H1 (cell line): Measurements from ENCODE around the gene IKZF3. TPM values are rescaled to one million over a fixed set of nuclear protein-coding genes. Genes with fewer than 3 reads are reported as not detected.

Source experiments
- CTCF ChIA-PET: fragments of 300-600 bp; sonication (Branson Sonifier 250); formaldehyde crosslinking; loops from one replicate; lab custom pipeline; 2021; ENCODE audit not compliant: partially characterized antibody; lab: Charles Lee
- POLR2A ChIA-PET: fragments of 300-600 bp; sonication (Branson Sonifier 250); formaldehyde crosslinking; loops from one replicate; lab custom pipeline; 2021; ENCODE audit warnings: inconsistent platforms; ENCODE audit not compliant: partially characterized antibody; lab: Charles Lee
- DNase-seq, 2 experiments: peaks; one replicate each; pipeline versions ENCODE4 v3.0.0 to v3.0.0-alpha.2; 2010 to 2022; ENCODE audit warnings: low spot score in 2 of 2, low read depth in 1 of 2, mixed read lengths in 1 of 2
- FAIRE-seq: peaks from 2 replicates; lab custom pipeline; 2011; peaks lifted over from hg19 to GRCh38; lab: Jason Lieb, UNC
- H2AFZ ChIP-seq: 2 replicates; pipeline ENCODE4 v1.8.1; 2012; ENCODE audit warnings: low read length, inconsistent platforms
- H2AK5ac ChIP-seq: 2 replicates; pipeline ENCODE4 v1.6.1; 2013; ENCODE audit warnings: low read depth, low read length
- H2BK120ac ChIP-seq: replicated peaks from 2 replicates; pipeline ENCODE3; 2013; ENCODE audit warnings: low read depth, low read length, inconsistent platforms
- H2BK12ac ChIP-seq: 2 replicates; pipeline ENCODE4 v1.6.1; 2013; ENCODE audit warnings: low read depth, low read length
- H2BK15ac ChIP-seq: 2 replicates; pipeline ENCODE4 v1.6.1; 2013; ENCODE audit warnings: low read length
- H2BK20ac ChIP-seq: 2 replicates; pipeline ENCODE4 v1.6.1; 2013; ENCODE audit warnings: low read length
- H2BK5ac ChIP-seq: 2 replicates; pipeline ENCODE4 v1.6.1; 2013; ENCODE audit warnings: low read depth, low read length
- H3K14ac ChIP-seq: 2 replicates; pipeline ENCODE4 v1.6.1; 2013; ENCODE audit warnings: inconsistent platforms; ENCODE audit not compliant: insufficient read length
- H3K18ac ChIP-seq: 2 replicates; pipeline ENCODE4 v1.6.1; 2013; ENCODE audit warnings: low read length; ENCODE audit errors: extremely low read depth
- H3K23ac ChIP-seq: 2 replicates; pipeline ENCODE4 v1.6.1; 2013; ENCODE audit warnings: inconsistent platforms; ENCODE audit not compliant: insufficient read length
- H3K23me2 ChIP-seq: 2 replicates; pipeline ENCODE4 v1.6.1; 2013; ENCODE audit warnings: low read depth, low read length
- H3K27ac ChIP-seq: 2 replicates; pipeline ENCODE4 v1.6.1; 2011; ENCODE audit warnings: low read depth, low read length, inconsistent platforms
- H3K27me3 ChIP-seq, 4 experiments: replicated peaks in 1 of 4; 1 replicate in 1 of 4; 2 replicates in 3 of 4; pipeline versions ENCODE4 v1.6.1 to v1.8.1; 2011 to 2013; ENCODE audit warnings: low read length in 3 of 4, mild to moderate bottlenecking in 3 of 4, inconsistent platforms in 2 of 4, mixed read lengths in 2 of 4, moderate library complexity in 1 of 4; ENCODE audit not compliant: control insufficient read depth in 3 of 4, insufficient read depth in 3 of 4; ENCODE audit errors: extremely low read depth in 1 of 4
- H3K36me3 ChIP-seq, 4 experiments: 2 replicates each; pipeline versions ENCODE4 v1.6.1 to v1.8.1; 2011 to 2013; ENCODE audit warnings: mild to moderate bottlenecking in 4 of 4, low read length in 3 of 4, moderate library complexity in 2 of 4, control low read depth in 1 of 4, inconsistent platforms in 1 of 4; ENCODE audit not compliant: insufficient read depth in 4 of 4, control insufficient read depth in 2 of 4
- H3K4ac ChIP-seq: replicated peaks from 2 replicates; pipeline ENCODE3; 2013; ENCODE audit warnings: low read length, low read depth, mixed read lengths, inconsistent platforms; ENCODE audit not compliant: insufficient read length
- H3K4me1 ChIP-seq, 4 experiments: replicated peaks in 1 of 4; 1 replicate in 1 of 4; 2 replicates in 3 of 4; pipeline versions ENCODE4 v1.6.1 to v1.8.1; 2011 to 2013; ENCODE audit warnings: low read length in 3 of 4, inconsistent platforms in 2 of 4, mixed read lengths in 1 of 4; ENCODE audit not compliant: insufficient read depth in 4 of 4, control insufficient read depth in 3 of 4
- H3K4me2 ChIP-seq, 2 experiments: 2 replicates each; pipeline versions ENCODE4 v1.6.1 to v1.8.1; 2011 to 2013; ENCODE audit warnings: low read depth in 2 of 2, low read length in 2 of 2, control low read depth in 1 of 2, inconsistent platforms in 1 of 2, mild to moderate bottlenecking in 1 of 2; ENCODE audit not compliant: insufficient read depth in 1 of 2
- H3K4me3 ChIP-seq, 4 experiments: fragments of 200-600, 300-600 bp in 1 of 4; sonication (generic), shearing (Covaris generic), sonication (Bioruptor Twin) in 1 of 4; 2 replicates each; pipeline versions ENCODE4 v1.5.1 to v1.8.1; 2011 to 2016; ENCODE audit warnings: low read length in 4 of 4, low read depth in 3 of 4, control low read depth in 2 of 4, inconsistent platforms in 2 of 4, mild to moderate bottlenecking in 2 of 4, mixed read lengths in 1 of 4, moderate library complexity in 1 of 4; ENCODE audit not compliant: insufficient read depth in 2 of 4; ENCODE audit errors: extremely low read depth in 1 of 4
- H3K56ac ChIP-seq: replicated peaks from 2 replicates; pipeline ENCODE3; 2013; ENCODE audit warnings: low read depth, mild to moderate bottlenecking, mixed read lengths, low read length, inconsistent platforms; ENCODE audit not compliant: insufficient read length
- H3K79me1 ChIP-seq: 2 replicates; pipeline ENCODE4 v1.6.1; 2013; ENCODE audit warnings: low read depth, low read length, control low read depth
- H3K79me2 ChIP-seq, 2 experiments: 2 replicates each; pipeline versions ENCODE4 v1.6.1 to v1.8.1; 2012 to 2013; ENCODE audit warnings: low read length in 2 of 2, mild to moderate bottlenecking in 2 of 2, inconsistent platforms in 1 of 2; ENCODE audit not compliant: insufficient read depth in 2 of 2, control insufficient read depth in 1 of 2
- H3K9ac ChIP-seq, 4 experiments: replicated peaks in 1 of 4; 1 replicate in 1 of 4; 2 replicates in 3 of 4; pipeline versions ENCODE4 v1.6.1 to v1.8.1; 2011 to 2013; ENCODE audit warnings: low read depth in 3 of 4, low read length in 3 of 4, control low read depth in 2 of 4, mild to moderate bottlenecking in 2 of 4, moderate library complexity in 2 of 4, inconsistent platforms in 1 of 4; ENCODE audit errors: extremely low read depth in 1 of 4
- H3K9me3 ChIP-seq, 2 experiments: 2 replicates each; pipeline versions ENCODE4 v1.6.1 to v1.8.1; 2012 to 2013; ENCODE audit warnings: mild to moderate bottlenecking in 2 of 2, moderate library complexity in 2 of 2, control low read depth in 1 of 2, inconsistent platforms in 1 of 2, low read depth in 1 of 2, low read length in 1 of 2, mixed read lengths in 1 of 2; ENCODE audit not compliant: insufficient read depth in 2 of 2
- H4K20me1 ChIP-seq, 2 experiments: replicated peaks in 1 of 2; 2 replicates each; pipeline versions ENCODE3 to v1.8.1; 2011 to 2013; ENCODE audit warnings: inconsistent platforms in 2 of 2, low read length in 2 of 2, mild to moderate bottlenecking in 1 of 2; ENCODE audit not compliant: insufficient read depth in 2 of 2, control insufficient read depth in 1 of 2
- H4K5ac ChIP-seq: 2 replicates; pipeline ENCODE4 v1.6.1; 2013; ENCODE audit warnings: low read length, low read depth, mixed read lengths, inconsistent platforms; ENCODE audit not compliant: insufficient read length
- H4K8ac ChIP-seq: 2 replicates; pipeline ENCODE4 v1.8.0; 2013; ENCODE audit warnings: mild to moderate bottlenecking, moderate library complexity, low read length, inconsistent platforms; ENCODE audit not compliant: insufficient read depth; ENCODE audit errors: extremely low read depth
- H4K91ac ChIP-seq: replicated peaks from 2 replicates; pipeline ENCODE3; 2013; ENCODE audit warnings: low read length, mixed read lengths, inconsistent platforms; ENCODE audit not compliant: insufficient read length
- BRCA1 ChIP-seq: IDR thresholded peaks from 2 replicates; pipeline ENCODE4 v1.6.1; 2012; ENCODE audit warnings: low read depth, low read length, improper control_type of control experiment
- CEBPB ChIP-seq: IDR thresholded peaks from 2 replicates; pipeline ENCODE4 v1.6.1; 2012; ENCODE audit warnings: low read depth, low read length
- CREB1 ChIP-seq: IDR thresholded peaks from 2 replicates; pipeline ENCODE4 v1.6.1; 2012; ENCODE audit warnings: inconsistent platforms
- EGR1 ChIP-seq: IDR thresholded peaks from 2 replicates; pipeline ENCODE4 v1.6.1; 2011; ENCODE audit warnings: low read depth, low read length, borderline replicate concordance
- EP300 ChIP-seq, 2 experiments: IDR thresholded peaks; 1 replicate in 1 of 2; 2 replicates in 1 of 2; pipeline ENCODE4 v1.6.1; 2011 to 2012; ENCODE audit warnings: low read depth in 2 of 2, low read length in 2 of 2, mild to moderate bottlenecking in 2 of 2, borderline replicate concordance in 1 of 2, inconsistent platforms in 1 of 2, moderate library complexity in 1 of 2
- RAD21 ChIP-seq, 2 experiments: IDR thresholded peaks in 1 of 2; conservative IDR thresholded peaks in 1 of 2; 2 replicates each; pipeline ENCODE4 v1.6.1; 2011; ENCODE audit warnings: low read depth in 2 of 2, low read length in 2 of 2, improper control_type of control experiment in 1 of 2, inconsistent platforms in 1 of 2, mild to moderate bottlenecking in 1 of 2, moderate library complexity in 1 of 2
- SIX5 ChIP-seq: IDR thresholded peaks from 2 replicates; pipeline ENCODE4 v1.6.1; 2011; ENCODE audit warnings: mild to moderate bottlenecking, low read depth, low read length
- TAF7 ChIP-seq: optimal IDR thresholded peaks from 2 replicates; pipeline ENCODE3; 2011; ENCODE audit warnings: low read depth, mild to moderate bottlenecking, inconsistent platforms, low read length, moderate library complexity, borderline replicate concordance
- TCF12 ChIP-seq: IDR thresholded peaks from 2 replicates; pipeline ENCODE4 v1.6.1; 2011; ENCODE audit warnings: low read depth, mild to moderate bottlenecking, low read length
- WGBS, 2 experiments: shearing (Covaris generic) in 1 of 2; methylation state at CpG; one replicate each; pipeline versions ENCODE4 v1.1.6 to v1.1.7; 2013 to 2015; ENCODE audit warnings: low lambda C conversion rate in 2 of 2, mixed read lengths in 2 of 2, inconsistent platforms in 1 of 2, low coverage in 1 of 2, missing lambda C conversion rate in 1 of 2; ENCODE audit not compliant: insufficient replicate concordance in 2 of 2, insufficient coverage in 1 of 2, insufficient read length in 1 of 2; ENCODE audit errors: extremely low coverage in 1 of 2, missing lambda C conversion rate in 1 of 2; 5-methylcytosine and 5-hydroxymethylcytosine counted together
- polyA plus RNA-seq, 7 experiments: library from polyadenylated mRNA; depleted of rRNA in 3 of 7; stranded (reverse) in 5 of 7; unstranded in 2 of 7; fragments of >200 nt in 5 of 7; fragments of 200-250 nt in 2 of 7; gene quantifications; 1 replicate in 5 of 7; 2 replicates in 1 of 7; 4 replicates in 1 of 7; pipeline versions ENCODE4 v1.2.1 to v1.2.3, GENCODE V29; 2011 to 2013; ENCODE audit warnings: missing spikeins in 2 of 7, mixed read lengths in 2 of 7
- total RNA-seq: library from RNA; stranded (reverse); fragmentation: NEBNext Ultra II Directional; extraction: Animal tissue kit (Norgen Biotek cat#: 25700); gene quantifications from 2 replicates; pipeline ENCODE4 v1.2.1, GENCODE V29; 2021
- TF ChIP-seq, protein P1 (sequence below): IDR thresholded peaks from 2 replicates; pipeline ENCODE4 v1.6.1; 2012; ENCODE audit warnings: low read length, inconsistent platforms
- TF ChIP-seq, protein P2 (sequence below): IDR thresholded peaks from 2 replicates; pipeline ENCODE4 v1.6.1; 2012; ENCODE audit warnings: inconsistent platforms

IKZF3 gene
- total and polyA plus RNA-seq, 2 of the 8 experiments (the other 6 are each of a cell fraction or from before 2014, with no cell fraction given), result 0.23 to 0.56 TPM

DNA sequence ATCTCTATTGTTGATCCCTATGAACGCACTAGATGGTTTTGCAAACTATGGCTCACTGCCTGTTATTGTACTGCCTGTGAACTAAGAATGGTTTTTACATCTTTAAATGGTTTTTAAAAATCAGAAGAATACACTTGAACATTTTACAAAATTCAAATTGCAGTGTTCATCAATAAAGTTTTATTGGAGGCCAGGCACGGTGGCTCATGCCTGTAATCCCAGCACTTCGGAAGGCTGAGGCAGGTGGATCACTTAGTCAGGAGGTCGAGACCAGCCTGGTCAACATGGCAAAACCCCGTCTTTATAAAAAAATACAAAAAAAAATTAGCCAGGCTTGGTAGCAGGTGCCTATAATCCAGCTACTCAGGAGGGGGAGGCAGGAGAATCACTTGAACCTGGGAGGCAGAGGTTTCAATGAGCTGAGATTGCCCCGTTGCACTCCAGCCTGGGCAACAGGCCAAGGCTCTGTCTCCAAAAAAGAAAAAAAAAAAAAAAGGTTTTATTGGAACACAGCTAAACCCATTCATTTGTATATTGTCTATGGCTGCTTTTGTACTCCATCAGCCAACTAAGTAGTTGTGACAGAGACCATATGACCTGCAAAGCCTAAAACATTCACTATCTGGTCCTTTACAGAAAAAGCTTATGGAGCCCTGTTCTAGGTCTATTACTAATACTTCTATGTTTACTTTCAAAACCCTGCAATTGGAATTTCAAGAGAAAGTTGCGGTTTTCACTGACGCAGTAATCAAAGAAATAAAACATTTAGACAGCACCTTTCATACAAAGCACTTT, 18.9 kb downstream of the IKZF3 start:
- H3K4me3 ChIP-seq, result no peak overlapping the region
- ChIA-PET POLR2A (interaction anchor here (0.6 kb wide), 1 partner anchor 137 kb away, joined by 3 read pairs; no protein-coding TSS in a partner anchor), CTCF (no interaction called here)
- H3K9ac ChIP-seq, result no peak overlapping the region
- H4K5ac ChIP-seq, result no peak overlapping the region
- H2BK12ac ChIP-seq, result no peak overlapping the region
- DNase-seq, result no peak
- no peak overlapping the region for H3K14ac ChIP-seq
- no peaks in the 10 kb centered on the region for H3K79me1 ChIP-seq
- H3K4me2 ChIP-seq, result no peak overlapping the region
- no peak overlapping the region for H3K4ac ChIP-seq
- no peak overlapping the region for H4K8ac ChIP-seq
- H4K91ac ChIP-seq, result no peak overlapping the region
- H2BK120ac ChIP-seq, result no peak overlapping the region
- H3K23ac ChIP-seq, result no peak overlapping the region
- no peak overlapping the region for H2BK5ac ChIP-seq
- no peak overlapping the region for H2AFZ ChIP-seq
- H3K27ac ChIP-seq, result no peak overlapping the region
- no peaks in the 10 kb centered on the region for H3K9me3 ChIP-seq
- no peak overlapping the region for H3K56ac ChIP-seq
- H4K20me1 ChIP-seq, result no peaks in the 10 kb centered on the region
- H3K27me3 ChIP-seq, result no peaks in the 10 kb centered on the region
- 86% methylated on average over 7 of the region's 8 CpGs; no CpG with 5 or more reads in 1 of the 2 experiments for WGBS, 2 experiments
- no peak overlapping the region for H2BK15ac ChIP-seq
- H2BK20ac ChIP-seq, result no peak overlapping the region
- H3K79me2 ChIP-seq, result no peaks in the 10 kb centered on the region
- H3K4me1 ChIP-seq, result no peaks in the 10 kb centered on the region
- no peaks in the 10 kb centered on the region for H3K23me2 ChIP-seq
- no peaks in the 10 kb centered on the region for H3K36me3 ChIP-seq
- no peak overlapping the region for H2AK5ac ChIP-seq
- FAIRE-seq, result no peak
- H3K18ac ChIP-seq, result no peak overlapping the region
- TF ChIP-seq EGR1 (no peak), EP300 (IDR thresholded peaks at IDR 0.05; ENCODE audit: borderline replicate concordance in 1 of 2, low read depth in 2 of 2, low read length in 2 of 2) (no peak), SIX5 (no peak), BRCA1 (no peak), TAF7 (no peak), CREB1 (no peak), CEBPB (no peak), TCF12 (no peak), RAD21 (IDR thresholded peaks at IDR 0.05 in 1 of 2, conservative IDR thresholded peaks at IDR 0.05 in 1 of 2; ENCODE audit: low read depth in 2 of 2, low read length in 2 of 2) (no peak)
- TF ChIP-seq, protein P1, sequence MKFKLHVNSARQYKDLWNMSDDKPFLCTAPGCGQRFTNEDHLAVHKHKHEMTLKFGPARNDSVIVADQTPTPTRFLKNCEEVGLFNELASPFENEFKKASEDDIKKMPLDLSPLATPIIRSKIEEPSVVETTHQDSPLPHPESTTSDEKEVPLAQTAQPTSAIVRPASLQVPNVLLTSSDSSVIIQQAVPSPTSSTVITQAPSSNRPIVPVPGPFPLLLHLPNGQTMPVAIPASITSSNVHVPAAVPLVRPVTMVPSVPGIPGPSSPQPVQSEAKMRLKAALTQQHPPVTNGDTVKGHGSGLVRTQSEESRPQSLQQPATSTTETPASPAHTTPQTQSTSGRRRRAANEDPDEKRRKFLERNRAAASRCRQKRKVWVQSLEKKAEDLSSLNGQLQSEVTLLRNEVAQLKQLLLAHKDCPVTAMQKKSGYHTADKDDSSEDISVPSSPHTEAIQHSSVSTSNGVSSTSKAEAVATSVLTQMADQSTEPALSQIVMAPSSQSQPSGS, result no peak
- TF ChIP-seq, protein P2, sequence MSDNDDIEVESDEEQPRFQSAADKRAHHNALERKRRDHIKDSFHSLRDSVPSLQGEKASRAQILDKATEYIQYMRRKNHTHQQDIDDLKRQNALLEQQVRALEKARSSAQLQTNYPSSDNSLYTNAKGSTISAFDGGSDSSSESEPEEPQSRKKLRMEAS, result no peak
